A549 (cell line): ENCODE results near the gene THUMPD2. TPM values are rescaled to one million over a fixed set of nuclear protein-coding genes. Genes with fewer than 3 reads are reported as not detected.

Experiments used
- ATAC-seq, 2 experiments: fragments of 200-7000 bp in 1 of 2; fragments of >200 bp in 1 of 2; cut with Nextera tagmentation in 1 of 2; cut with Tn5 transposase in 1 of 2; 3 replicates each; pipeline versions ENCODE4 v1.8.0 to v1.9.1; 2018 to 2020; ENCODE audit warnings: mild to moderate bottlenecking in 1 of 2, moderate library complexity in 1 of 2
- CTCF ChIA-PET: fragments of 300-600 bp; sonication (Branson Sonifier 250); formaldehyde crosslinking; extraction: SDS; loops from one replicate; lab custom pipeline; 2021; ENCODE audit warnings: antibody characterized with exemption, inconsistent platforms; lab: Yijun Ruan, JAX
- POLR2A ChIA-PET: fragments of 350-600 bp; formaldehyde crosslinking; extraction: SDS; loops from one replicate; lab custom pipeline; 2021; ENCODE audit warnings: antibody characterized with exemption, inconsistent platforms; lab: Yijun Ruan, JAX
- DNase-seq, 2 experiments: peaks; one replicate each; pipeline versions ENCODE4 v3.0.0 to v3.0.0-alpha.2; 2011 to 2016; ENCODE audit warnings: low read depth in 1 of 2, low spot score in 1 of 2
- FAIRE-seq: peaks from 2 replicates; lab custom pipeline; 2011; peaks lifted over from hg19 to GRCh38; lab: Jason Lieb, UNC
- H3K27ac ChIP-seq, 2 experiments: fragments of >200 bp; sonication (Bioruptor Twin); formaldehyde crosslinking; 3 replicates each; pipeline ENCODE4 v1.5.1; 2016 to 2017
- H3K4me1 ChIP-seq: fragments of >200 bp; sonication (Bioruptor Twin); formaldehyde crosslinking; 3 replicates; pipeline ENCODE4 v1.6.1; 2016
- H3K4me2 ChIP-seq: fragments of >200 bp; sonication (Bioruptor Twin); formaldehyde crosslinking; 3 replicates; pipeline ENCODE4 v1.6.1; 2016
- H3K4me3 ChIP-seq: fragments of >200 bp; sonication (Bioruptor Twin); formaldehyde crosslinking; 3 replicates; pipeline ENCODE4 v1.5.1; 2016
- H3K9me3 ChIP-seq: fragments of >200 bp; sonication (Bioruptor Twin); formaldehyde crosslinking; 3 replicates; pipeline ENCODE4 v1.6.1; 2016
- BHLHE40 ChIP-seq: IDR thresholded peaks from 2 replicates; pipeline ENCODE4 v1.6.1; 2012; ENCODE audit warnings: low read depth, low read length, inconsistent platforms
- EHF ChIP-seq: fragments of 250-450 bp; sonication (Bioruptor Pico); IDR thresholded peaks from 2 replicates; pipeline ENCODE4 v1.5.0; 2020; ENCODE audit warnings: mild to moderate bottlenecking
- EP300 ChIP-seq, 2 experiments: fragments of >200 bp; sonication (Bioruptor Twin); formaldehyde crosslinking; IDR thresholded peaks; 2 replicates in 1 of 2; 3 replicates in 1 of 2; pipeline ENCODE4 v1.6.1; 2016 to 2017
- FOSL2 ChIP-seq, 2 experiments: fragments of 450-650 bp in 1 of 2; fragments of >200 bp in 1 of 2; sonication (Bioruptor Twin) in 1 of 2; formaldehyde crosslinking; IDR thresholded peaks; 2 replicates each; pipeline versions ENCODE4 v1.5.0 to v1.6.1; 2016 to 2020; ENCODE audit warnings: mild to moderate bottlenecking in 1 of 2, moderate library complexity in 1 of 2
- GATA3 ChIP-seq: IDR thresholded peaks from 2 replicates; pipeline ENCODE4 v1.6.1; 2012; ENCODE audit warnings: borderline replicate concordance
- HEYL ChIP-seq: fragments of 250-450 bp; sonication (Bioruptor Pico); IDR thresholded peaks from 2 replicates; pipeline ENCODE4 v1.8.0; 2021; ENCODE audit warnings: mild to moderate bottlenecking, moderate library complexity
- HOXB13 ChIP-seq: fragments of 250-450 bp; sonication (Bioruptor Pico); IDR thresholded peaks from 2 replicates; pipeline ENCODE4 v1.5.0; 2020; ENCODE audit warnings: low read depth, mild to moderate bottlenecking, moderate library complexity
- JUN ChIP-seq, 2 experiments: fragments of >200 bp; sonication (Bioruptor Twin); formaldehyde crosslinking; IDR thresholded peaks; 2 replicates in 1 of 2; 3 replicates in 1 of 2; pipeline ENCODE4 v1.6.1; 2016 to 2017
- JUNB ChIP-seq: fragments of >200 bp; sonication (Bioruptor Twin); formaldehyde crosslinking; IDR thresholded peaks from 2 replicates; pipeline ENCODE4 v1.6.1; 2016
- KDM1A ChIP-seq: fragments of 200-600 bp; sonication (generic); IDR thresholded peaks from 2 replicates; pipeline ENCODE4 v1.6.1; 2016; ENCODE audit warnings: low read depth, mild to moderate bottlenecking
- MAZ ChIP-seq: fragments of 150-350 bp; IDR thresholded peaks from 2 replicates; pipeline ENCODE4 v1.6.1; 2014; ENCODE audit warnings: antibody characterized with exemption, low read depth, low read length, borderline replicate concordance
- MYC ChIP-seq: IDR thresholded peaks from 2 replicates; pipeline ENCODE4 v1.6.1; 2012; ENCODE audit warnings: mild to moderate bottlenecking, inconsistent platforms, low read length, improper control_type of control experiment, borderline replicate concordance
- NPAS2 ChIP-seq: fragments of 250-450 bp; sonication (Bioruptor Pico); IDR thresholded peaks from 2 replicates; pipeline ENCODE4 v1.8.0; 2022; ENCODE audit warnings: mild to moderate bottlenecking, moderate library complexity, borderline replicate concordance
- PHF8 ChIP-seq: fragments of 200-600 bp; sonication (generic); IDR thresholded peaks from 2 replicates; pipeline ENCODE4 v1.6.1; 2016; ENCODE audit warnings: low read depth, mild to moderate bottlenecking, antibody characterized with exemption, moderate library complexity, borderline replicate concordance
- POLR2A ChIP-seq: IDR thresholded peaks from 2 replicates; pipeline ENCODE4 v1.6.1; 2012; ENCODE audit warnings: mild to moderate bottlenecking, low read length
- POLR2AphosphoS2 ChIP-seq: conservative IDR thresholded peaks from 2 replicates; pipeline ENCODE4 v1.6.1; 2012; ENCODE audit warnings: low read length, improper control_type of control experiment, inconsistent platforms
- RARB ChIP-seq: fragments of 250-450 bp; sonication (Bioruptor Pico); IDR thresholded peaks from 2 replicates; pipeline ENCODE4 v1.8.0; 2021; ENCODE audit warnings: mild to moderate bottlenecking, moderate library complexity
- RFX5 ChIP-seq: fragments of 450-650 bp; IDR thresholded peaks from 2 replicates; pipeline ENCODE4 v1.7.1; 2014; ENCODE audit warnings: antibody characterized with exemption, mild to moderate bottlenecking, moderate library complexity
- SREBF2 ChIP-seq: fragments of 450-650 bp; IDR thresholded peaks from 2 replicates; pipeline ENCODE4 v1.6.1; 2014; ENCODE audit warnings: mild to moderate bottlenecking, moderate library complexity
- TFCP2L1 ChIP-seq: fragments of 250-450 bp; sonication (Bioruptor Pico); IDR thresholded peaks from 2 replicates; pipeline ENCODE4 v1.5.0; 2021; ENCODE audit warnings: mild to moderate bottlenecking
- ZC3H11A ChIP-seq: fragments of 450-650 bp; IDR thresholded peaks from 2 replicates; pipeline ENCODE4 v1.6.1; 2014; ENCODE audit warnings: antibody characterized with exemption, mild to moderate bottlenecking
- ZFP36 ChIP-seq: fragments of 450-650 bp; IDR thresholded peaks from 2 replicates; pipeline ENCODE4 v1.6.1; 2014; ENCODE audit warnings: borderline replicate concordance; ENCODE audit not compliant: partially characterized antibody
- ZSCAN20 ChIP-seq: fragments of 250-450 bp; sonication (Bioruptor Pico); IDR thresholded peaks from 2 replicates; pipeline ENCODE4 v1.8.0; 2022; ENCODE audit warnings: mild to moderate bottlenecking, moderate library complexity
- WGBS: methylation state at CpG from one replicate; pipeline ENCODE4 v1.1.6; 2017; ENCODE audit errors: missing lambda C conversion rate; 5-methylcytosine and 5-hydroxymethylcytosine counted together
- polyA plus RNA-seq, 4 experiments: library from polyadenylated mRNA; depleted of rRNA in 3 of 4; stranded (reverse); fragments of >200 nt; fragmentation: RNase III in 1 of 4; extraction: RNeasy Plus Mini Kit Qiagen cat#74134 plus additional on column Dnase treatment in 1 of 4; gene quantifications; 2 replicates in 3 of 4; 3 replicates in 1 of 4; pipeline ENCODE4 v1.2.3, GENCODE V29; 2011 to 2017
- TF ChIP-seq, protein P1 (sequence below): IDR thresholded peaks from 2 replicates; pipeline ENCODE4 v1.6.1; 2012
- TF ChIP-seq, protein P2 (sequence below): fragments of >200 bp; sonication (Bioruptor Twin); formaldehyde crosslinking; IDR thresholded peaks from 3 replicates; pipeline ENCODE4 v1.5.1; 2016
- TF ChIP-seq, protein P3 (sequence below): fragments of 200-600 bp; sonication (generic); IDR thresholded peaks from 2 replicates; pipeline ENCODE4 v1.6.1; 2016; ENCODE audit warnings: antibody characterized with exemption, mild to moderate bottlenecking, moderate library complexity

Gene THUMPD2
- polyA plus RNA-seq, 2 of the 4 experiments (the other 2 are of a cell fraction), result 13.8 to 25.3 TPM

DNA sequence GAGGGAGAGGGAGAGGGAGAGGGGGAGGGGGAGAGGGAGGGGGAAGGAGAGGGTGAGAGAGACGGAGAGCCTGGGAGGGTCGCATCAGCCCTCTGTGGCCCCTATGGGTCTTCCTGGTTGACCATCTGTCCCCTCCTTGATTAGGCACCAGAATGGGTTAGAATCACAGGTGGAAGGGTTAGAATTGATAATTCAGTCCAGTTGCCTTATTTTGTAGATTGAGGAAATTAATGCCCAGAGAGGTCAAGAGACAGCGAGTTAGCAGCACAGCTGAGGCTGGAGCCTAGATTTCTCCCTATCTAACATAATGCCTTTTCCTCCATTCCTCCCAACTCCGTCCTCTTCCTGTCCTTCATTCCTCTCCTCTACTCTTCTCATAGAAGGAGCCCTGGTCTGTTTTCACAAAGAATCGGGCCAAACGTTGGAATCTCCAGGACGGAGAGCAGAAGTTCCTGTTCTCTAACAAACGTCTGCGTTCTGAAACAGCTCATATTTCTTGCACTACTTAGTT is 338 bp upstream of the THUMPD2 start:
- peak overlapping the region; percentile 81 to 95 for H3K27ac ChIP-seq
- FAIRE-seq, result no peak
- ChIA-PET CTCF (interaction anchor here (1.0 kb wide), 1 partner anchor 29 kb away, joined by 3 read pairs; no protein-coding TSS in a partner anchor), POLR2A (no interaction called here)
- H3K9me3 ChIP-seq, result 0 out of 3 replicates have a peak, but pooled peaks cover 4% of the 10 kb centered on the region
- no peak for DNase-seq
- H3K4me3 ChIP-seq, result peak overlapping the region; percentile 55
- 72% methylated on average over 9 of the region's 9 CpGs for WGBS
- H3K4me1 ChIP-seq, result peaks cover 13% of the 10 kb centered on the region
- ATAC-seq, result peak in 1 of 2 experiments; percentile 63; a peak in 3 of 6 replicates
- peak; percentile 73 for TF ChIP-seq ZFP36
- no peak for TF ChIP-seq PHF8
- peak in 1 of 2 experiments; percentile 12; a peak in 2 of 5 replicates for TF ChIP-seq JUN (IDR thresholded peaks at IDR 0.05)
- TF ChIP-seq KDM1A, result peak; percentile 95
- TF ChIP-seq, protein P1, sequence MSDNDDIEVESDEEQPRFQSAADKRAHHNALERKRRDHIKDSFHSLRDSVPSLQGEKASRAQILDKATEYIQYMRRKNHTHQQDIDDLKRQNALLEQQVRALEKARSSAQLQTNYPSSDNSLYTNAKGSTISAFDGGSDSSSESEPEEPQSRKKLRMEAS, result no peak
- 0 out of 2 replicates have a peak, but pooled peaks have one; percentile 20 for TF ChIP-seq MAZ
- H3K4me2 ChIP-seq, result peak overlapping the region; percentile 91

DNA sequence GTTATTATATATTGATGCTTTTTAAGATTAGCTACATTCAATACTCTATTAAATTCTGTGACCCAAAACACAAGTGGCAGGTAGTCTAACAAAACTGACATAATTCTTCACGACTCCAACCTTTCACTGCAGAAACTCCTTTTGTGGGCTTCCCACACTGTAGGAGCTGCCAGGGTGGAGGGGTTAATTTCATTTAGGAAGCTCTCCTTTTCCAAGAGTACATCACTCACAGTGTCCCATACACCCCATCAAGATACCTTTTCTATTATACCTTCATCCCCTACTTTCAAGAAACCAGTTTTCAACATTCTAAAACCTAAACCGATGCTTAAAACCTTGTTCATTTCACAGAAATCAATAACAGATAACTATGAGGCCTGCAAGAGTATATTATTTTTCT is 825 bp downstream of the THUMPD2 start:
- peak in 1 of 2 experiments; percentile 40; a peak in 3 of 6 replicates for ATAC-seq
- Histone ChIP-seq H3K4me3 (peak overlapping the region; percentile 55), H3K4me1 (peaks cover 12% of the 10 kb centered on the region), H3K9me3 (0 out of 3 replicates have a peak, but pooled peaks cover 4% of the 10 kb centered on the region), H3K4me2 (peak overlapping the region; percentile 91), H3K27ac (peak overlapping the region; percentile 81 to 95)
- ChIA-PET POLR2A (no interaction called here), CTCF (no interaction called here)
- peak in 1 of 2 experiments; percentile 25 for DNase-seq
- 9% methylated on average over 2 of the region's 2 CpGs for WGBS
- FAIRE-seq, result no peak
- TF ChIP-seq KDM1A (no peak), JUNB (no peak), MYC (no peak), TFCP2L1 (CRISPR knock-in tag) (no peak), HOXB13 (CRISPR knock-in tag) (no peak), ZSCAN20 (CRISPR knock-in tag) (no peak), POLR2AphosphoS2 (no peak), GATA3 (no peak), RARB (CRISPR knock-in tag) (no peak), MAZ (no peak), EHF (CRISPR knock-in tag) (no peak), ZC3H11A (no peak)
- TF ChIP-seq, protein P2, sequence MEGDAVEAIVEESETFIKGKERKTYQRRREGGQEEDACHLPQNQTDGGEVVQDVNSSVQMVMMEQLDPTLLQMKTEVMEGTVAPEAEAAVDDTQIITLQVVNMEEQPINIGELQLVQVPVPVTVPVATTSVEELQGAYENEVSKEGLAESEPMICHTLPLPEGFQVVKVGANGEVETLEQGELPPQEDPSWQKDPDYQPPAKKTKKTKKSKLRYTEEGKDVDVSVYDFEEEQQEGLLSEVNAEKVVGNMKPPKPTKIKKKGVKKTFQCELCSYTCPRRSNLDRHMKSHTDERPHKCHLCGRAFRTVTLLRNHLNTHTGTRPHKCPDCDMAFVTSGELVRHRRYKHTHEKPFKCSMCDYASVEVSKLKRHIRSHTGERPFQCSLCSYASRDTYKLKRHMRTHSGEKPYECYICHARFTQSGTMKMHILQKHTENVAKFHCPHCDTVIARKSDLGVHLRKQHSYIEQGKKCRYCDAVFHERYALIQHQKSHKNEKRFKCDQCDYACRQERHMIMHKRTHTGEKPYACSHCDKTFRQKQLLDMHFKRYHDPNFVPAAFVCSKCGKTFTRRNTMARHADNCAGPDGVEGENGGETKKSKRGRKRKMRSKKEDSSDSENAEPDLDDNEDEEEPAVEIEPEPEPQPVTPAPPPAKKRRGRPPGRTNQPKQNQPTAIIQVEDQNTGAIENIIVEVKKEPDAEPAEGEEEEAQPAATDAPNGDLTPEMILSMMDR, result no peak
- TF ChIP-seq, all 56 proteins: peak for 0

DNA sequence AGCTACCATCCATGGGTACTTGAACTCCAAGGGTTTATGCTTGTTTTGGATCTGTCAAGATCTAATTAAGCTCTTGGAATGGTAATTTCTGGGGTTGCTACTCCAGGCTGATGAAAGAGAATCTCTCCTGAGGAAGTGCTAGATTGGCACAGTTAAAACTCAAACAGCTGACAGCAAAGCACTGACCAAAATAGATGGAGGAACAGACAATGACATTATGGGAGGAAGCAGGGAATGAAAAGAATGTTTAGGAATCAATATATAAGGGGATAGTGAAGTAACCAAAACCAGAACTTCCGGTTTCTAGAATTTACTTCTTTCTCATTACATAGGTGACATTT is 6.3 kb downstream of the THUMPD2 start:
- TF ChIP-seq MYC (no peak), POLR2AphosphoS2 (no peak), RFX5 (no peak), MAZ (no peak), ZSCAN20 (CRISPR knock-in tag) (no peak), RARB (CRISPR knock-in tag) (no peak), HOXB13 (CRISPR knock-in tag) (no peak), NPAS2 (CRISPR knock-in tag) (no peak), EP300 (IDR thresholded peaks at IDR 0.05) (no peak), POLR2A (no peak), HEYL (CRISPR knock-in tag) (no peak), BHLHE40 (no peak), FOSL2 (IDR thresholded peaks at IDR 0.05) (no peak), FOSL2 (CRISPR knock-in tag; IDR thresholded peaks at IDR 0.05) (no peak), SREBF2 (no peak)
- TF ChIP-seq, protein P3, sequence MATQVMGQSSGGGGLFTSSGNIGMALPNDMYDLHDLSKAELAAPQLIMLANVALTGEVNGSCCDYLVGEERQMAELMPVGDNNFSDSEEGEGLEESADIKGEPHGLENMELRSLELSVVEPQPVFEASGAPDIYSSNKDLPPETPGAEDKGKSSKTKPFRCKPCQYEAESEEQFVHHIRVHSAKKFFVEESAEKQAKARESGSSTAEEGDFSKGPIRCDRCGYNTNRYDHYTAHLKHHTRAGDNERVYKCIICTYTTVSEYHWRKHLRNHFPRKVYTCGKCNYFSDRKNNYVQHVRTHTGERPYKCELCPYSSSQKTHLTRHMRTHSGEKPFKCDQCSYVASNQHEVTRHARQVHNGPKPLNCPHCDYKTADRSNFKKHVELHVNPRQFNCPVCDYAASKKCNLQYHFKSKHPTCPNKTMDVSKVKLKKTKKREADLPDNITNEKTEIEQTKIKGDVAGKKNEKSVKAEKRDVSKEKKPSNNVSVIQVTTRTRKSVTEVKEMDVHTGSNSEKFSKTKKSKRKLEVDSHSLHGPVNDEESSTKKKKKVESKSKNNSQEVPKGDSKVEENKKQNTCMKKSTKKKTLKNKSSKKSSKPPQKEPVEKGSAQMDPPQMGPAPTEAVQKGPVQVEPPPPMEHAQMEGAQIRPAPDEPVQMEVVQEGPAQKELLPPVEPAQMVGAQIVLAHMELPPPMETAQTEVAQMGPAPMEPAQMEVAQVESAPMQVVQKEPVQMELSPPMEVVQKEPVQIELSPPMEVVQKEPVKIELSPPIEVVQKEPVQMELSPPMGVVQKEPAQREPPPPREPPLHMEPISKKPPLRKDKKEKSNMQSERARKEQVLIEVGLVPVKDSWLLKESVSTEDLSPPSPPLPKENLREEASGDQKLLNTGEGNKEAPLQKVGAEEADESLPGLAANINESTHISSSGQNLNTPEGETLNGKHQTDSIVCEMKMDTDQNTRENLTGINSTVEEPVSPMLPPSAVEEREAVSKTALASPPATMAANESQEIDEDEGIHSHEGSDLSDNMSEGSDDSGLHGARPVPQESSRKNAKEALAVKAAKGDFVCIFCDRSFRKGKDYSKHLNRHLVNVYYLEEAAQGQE, result no peak
- CTCF ChIA-PET, result no interaction called here
- H3K27ac ChIP-seq, result no peak overlapping the region
- H3K9me3 ChIP-seq, result 0 out of 3 replicates have a peak, but pooled peaks cover 4% of the 10 kb centered on the region
- peaks cover 7% of the 10 kb centered on the region for H3K4me1 ChIP-seq
- ATAC-seq, result no peak
- H3K4me2 ChIP-seq, result no peak overlapping the region
- no peak for DNase-seq
- POLR2A ChIA-PET, result no interaction called here
- 92% methylated on average over 1 of the region's 1 CpG for WGBS
- H3K4me3 ChIP-seq, result no peak overlapping the region
- no peak for FAIRE-seq
